MM.1S (cell line): ENCODE measurements around the gene DEUP1.

Experiments
- CTCF ChIP-seq: fragments of 300-600 bp; sonication (generic); IDR thresholded peaks from 2 replicates; pipeline ENCODE4 v1.5.1; 2016; ENCODE audit warnings: antibody characterized with exemption, low read length, mixed read lengths
- EZH2 ChIP-seq: fragments of 300-600 bp; sonication (generic); optimal IDR thresholded peaks from 2 replicates; pipeline ENCODE3; 2017; ENCODE audit warnings: low read depth, mild to moderate bottlenecking, antibody characterized with exemption, low read length, mixed read lengths
- EZH2phosphoT487 ChIP-seq: fragments of 300-600 bp; sonication (generic); IDR thresholded peaks from 2 replicates; pipeline ENCODE4 v1.6.1; 2018; ENCODE audit warnings: antibody characterized with exemption, low read length

- TF ChIP-seq CTCF = no peak
- no peak for TF ChIP-seq EZH2
- no peak for TF ChIP-seq EZH2phosphoT487
Observed at GRCh38 chr11:93410441-93410840, 79.9 kb downstream of the DEUP1 start.
